Naive B cell (primary cell): ENCODE measurements around the gene ABCC3. TPM values are rescaled to one million over a fixed set of nuclear protein-coding genes. Genes with fewer than 3 reads are reported as not detected.

Experiments
- ATAC-seq, 2 donors: fragments of 150-1000 bp; cut with Tn5 transposase; 2 replicates each; pipeline ENCODE4 v1.10.0; 2021; ENCODE audit warnings: low read depth in 2 of 2, mild to moderate bottlenecking in 2 of 2, moderate library complexity in 2 of 2
- DNase-seq: peaks from one replicate; pipeline ENCODE4 v3.0.0; 2022
- H3K27ac Mint-ChIP-seq, 6 donors: one replicate each; pipeline ENCODE4 v1.8.0; 2020 to 2022; ENCODE audit warnings: mild to moderate bottlenecking in 6 of 6, mixed read lengths in 6 of 6, moderate library complexity in 5 of 6, inconsistent platforms in 2 of 6
- H3K27me3 Mint-ChIP-seq, 3 donors: one replicate each; pipeline ENCODE4 v1.8.0; 2021 to 2022; ENCODE audit warnings: mixed read lengths in 3 of 3, mild to moderate bottlenecking in 1 of 3
- H3K36me3 Mint-ChIP-seq, 2 donors: one replicate each; pipeline ENCODE4 v1.8.0; 2020 to 2022; ENCODE audit warnings: mixed read lengths in 2 of 2, inconsistent platforms in 1 of 2, mild to moderate bottlenecking in 1 of 2
- H3K4me1 Mint-ChIP-seq, 3 donors: one replicate each; pipeline ENCODE4 v1.8.0; 2020 to 2022; ENCODE audit warnings: mixed read lengths in 3 of 3, inconsistent platforms in 1 of 3, mild to moderate bottlenecking in 1 of 3, moderate library complexity in 1 of 3
- H3K4me3 Mint-ChIP-seq, 8 donors: one replicate each; pipeline ENCODE4 v1.8.0; 2020 to 2022; ENCODE audit warnings: mild to moderate bottlenecking in 8 of 8, mixed read lengths in 8 of 8, moderate library complexity in 8 of 8, inconsistent platforms in 2 of 8
- H3K9me3 Mint-ChIP-seq, 7 donors: one replicate each; pipeline ENCODE4 v1.8.0; 2020 to 2022; ENCODE audit warnings: mixed read lengths in 7 of 7, mild to moderate bottlenecking in 5 of 7, inconsistent platforms in 2 of 7, moderate library complexity in 1 of 7
- polyA plus RNA-seq, 6 donors: library from polyadenylated mRNA; unstranded; fragments of 300-500 nt; fragmentation: Illumina TruSeq; gene quantifications; one replicate each; pipeline ENCODE4 v1.2.3, GENCODE V29; 2021; ENCODE audit warnings: low read depth in 6 of 6

ABCC3 gene
- polyA plus RNA-seq, 6 donors from 2014 or later: 0.44 to 0.99 (median 0.76) TPM; not detected in 2

- no peak overlapping the region for H3K4me3 Mint-ChIP-seq
- H3K36me3 Mint-ChIP-seq: no peaks in the 10 kb centered on the region
These were observed 23.0 kb upstream of the ABCC3 start for GRCh38 chr17:50611634-50612033.

GRCh38 chr17:50612281-50612680 is 22.4 kb upstream of the ABCC3 start:
- ATAC-seq (no peak), DNase-seq (no peak)
- peaks cover 9 to 51% (median 48%) of the 10 kb centered on the region in 3 donors for H3K27me3 Mint-ChIP-seq
- no peaks in the 10 kb centered on the region for H3K36me3 Mint-ChIP-seq
- H3K27ac Mint-ChIP-seq: no peak overlapping the region
- H3K4me1 Mint-ChIP-seq: peaks cover 4 to 9% (median 8%) of the 10 kb centered on the region in 3 donors
- no peak overlapping the region for H3K4me3 Mint-ChIP-seq
- no peaks in the 10 kb centered on the region for H3K9me3 Mint-ChIP-seq

More at GRCh38 chr17:50611634-50612033, 23.0 kb upstream of the ABCC3 start:
- H3K27me3 Mint-ChIP-seq: peaks cover 14 to 58% (median 54%) of the 10 kb centered on the region in 3 donors
- DNase-seq (no peak), ATAC-seq (no peak)
- H3K27ac Mint-ChIP-seq: no peak overlapping the region
- H3K4me1 Mint-ChIP-seq: peaks cover 4 to 9% (median 8%) of the 10 kb centered on the region in 3 donors
- no peaks in the 10 kb centered on the region for H3K9me3 Mint-ChIP-seq

GRCh38 chr17:50613007-50613992 is 21.4 kb upstream of the ABCC3 start:
- DNase-seq: no peak
- no peaks in the 10 kb centered on the region for H3K9me3 Mint-ChIP-seq

GRCh38 chr17:50614471-50615051 is 20.1 kb upstream of the ABCC3 start:
- H3K4me3 Mint-ChIP-seq: peak overlapping the region in 1 of 8 donors; percentile 48

More at GRCh38 chr17:50613007-50613992, 21.4 kb upstream of the ABCC3 start:
- ATAC-seq: no peak
- peaks cover 4 to 9% (median 8%) of the 10 kb centered on the region in 3 donors for H3K4me1 Mint-ChIP-seq
- H3K27me3 Mint-ChIP-seq: peaks cover 9 to 48% (median 47%) of the 10 kb centered on the region in 3 donors
- H3K27ac Mint-ChIP-seq: no peak overlapping the region
- no peaks in the 10 kb centered on the region for H3K36me3 Mint-ChIP-seq
- H3K4me3 Mint-ChIP-seq: no peak overlapping the region

GRCh38 chr17:50615828-50616227 is 18.9 kb upstream of the ABCC3 start:
- Mint-ChIP-seq H3K27ac (no peak overlapping the region), H3K9me3 (no peaks in the 10 kb centered on the region), H3K4me3 (no peak overlapping the region), H3K27me3 (peaks cover 9 to 56% (median 46%) of the 10 kb centered on the region in 3 donors), H3K4me1 (peaks cover 4 to 8% (median 6%) of the 10 kb centered on the region in 3 donors), H3K36me3 (no peaks in the 10 kb centered on the region)
- ATAC-seq: no peak
- DNase-seq: no peak

More at GRCh38 chr17:50614471-50615051, 20.1 kb upstream of the ABCC3 start:
- ATAC-seq (no peak), DNase-seq (no peak)
- peaks cover 13 to 49% (median 47%) of the 10 kb centered on the region in 3 donors for H3K27me3 Mint-ChIP-seq
- H3K4me1 Mint-ChIP-seq: peaks cover 4 to 9% (median 8%) of the 10 kb centered on the region in 3 donors
- no peaks in the 10 kb centered on the region for H3K36me3 Mint-ChIP-seq
- H3K9me3 Mint-ChIP-seq: no peaks in the 10 kb centered on the region
- no peak overlapping the region for H3K27ac Mint-ChIP-seq

- Mint-ChIP-seq H3K4me3 (no peak overlapping the region), H3K27ac (no peak overlapping the region), H3K4me1 (peaks cover 4 to 8% (median 6%) of the 10 kb centered on the region in 3 donors), H3K27me3 (peaks cover 14 to 61% (median 54%) of the 10 kb centered on the region in 3 donors), H3K9me3 (no peaks in the 10 kb centered on the region), H3K36me3 (no peaks in the 10 kb centered on the region)
- ATAC-seq: no peak
- no peak for DNase-seq
These were observed 16.4 kb upstream of the ABCC3 start for GRCh38 chr17:50618300-50618699.

GRCh38 chr17:50618941-50619340 is 15.7 kb upstream of the ABCC3 start:
- Mint-ChIP-seq H3K27me3 (peaks cover 14 to 60% (median 57%) of the 10 kb centered on the region in 3 donors), H3K4me3 (no peak overlapping the region), H3K27ac (no peak overlapping the region), H3K36me3 (no peaks in the 10 kb centered on the region), H3K9me3 (no peaks in the 10 kb centered on the region), H3K4me1 (peaks cover 4 to 8% (median 6%) of the 10 kb centered on the region in 3 donors)
- no peak for DNase-seq
- ATAC-seq: no peak

- Mint-ChIP-seq H3K36me3 (no peaks in the 10 kb centered on the region), H3K4me3 (no peak overlapping the region), H3K9me3 (no peaks in the 10 kb centered on the region), H3K4me1 (peaks cover 0 to 2% (median under 1%) of the 10 kb centered on the region in 3 donors), H3K27me3 (peaks cover 10 to 57% (median 54%) of the 10 kb centered on the region in 3 donors), H3K27ac (no peak overlapping the region)
- ATAC-seq: no peak
- no peak for DNase-seq
These were observed 15.2 kb upstream of the ABCC3 start for GRCh38 chr17:50619489-50619888.

- peaks cover 10 to 53% (median 49%) of the 10 kb centered on the region in 3 donors for H3K27me3 Mint-ChIP-seq
- DNase-seq: no peak
- no peaks in the 10 kb centered on the region for H3K9me3 Mint-ChIP-seq
- H3K36me3 Mint-ChIP-seq: no peaks in the 10 kb centered on the region
- no peak overlapping the region for H3K4me3 Mint-ChIP-seq
- no peak overlapping the region for H3K27ac Mint-ChIP-seq
- no peak for ATAC-seq
- peaks cover 0 to under 1% (median 0%) of the 10 kb centered on the region in 3 donors for H3K4me1 Mint-ChIP-seq
These were observed 14.4 kb upstream of the ABCC3 start for GRCh38 chr17:50620237-50620636.

GRCh38 chr17:50620858-50621257 is 13.8 kb upstream of the ABCC3 start:
- H3K4me1 Mint-ChIP-seq: peaks cover 0 to 6% (median 0%) of the 10 kb centered on the region in 3 donors
- DNase-seq (no peak), ATAC-seq (no peak)
- no peaks in the 10 kb centered on the region for H3K9me3 Mint-ChIP-seq
- no peak overlapping the region for H3K27ac Mint-ChIP-seq
- peaks cover 14 to 55% (median 55%) of the 10 kb centered on the region in 3 donors for H3K27me3 Mint-ChIP-seq
- H3K4me3 Mint-ChIP-seq: no peak overlapping the region
- no peaks in the 10 kb centered on the region for H3K36me3 Mint-ChIP-seq

- DNase-seq (no peak), ATAC-seq (peak; percentile 34 to 39)
- no peak overlapping the region for H3K27ac Mint-ChIP-seq
- no peaks in the 10 kb centered on the region for H3K36me3 Mint-ChIP-seq
- H3K27me3 Mint-ChIP-seq: peaks cover 19 to 63% (median 61%) of the 10 kb centered on the region in 3 donors
- H3K4me1 Mint-ChIP-seq: peaks cover 0 to 7% (median 0%) of the 10 kb centered on the region in 3 donors
- H3K9me3 Mint-ChIP-seq: no peaks in the 10 kb centered on the region
- H3K4me3 Mint-ChIP-seq: no peak overlapping the region
These were observed 13.1 kb upstream of the ABCC3 start for GRCh38 chr17:50621574-50622031.

- Mint-ChIP-seq H3K27me3 (peaks cover 26 to 85% (median 74%) of the 10 kb centered on the region in 3 donors), H3K4me1 (peaks cover 0 to 7% (median 0%) of the 10 kb centered on the region in 3 donors), H3K27ac (no peak overlapping the region), H3K9me3 (no peaks in the 10 kb centered on the region), H3K36me3 (no peaks in the 10 kb centered on the region), H3K4me3 (no peak overlapping the region)
- no peak for ATAC-seq
- DNase-seq: no peak
These were observed 10.3 kb upstream of the ABCC3 start for GRCh38 chr17:50624321-50624934.
